ENCODE measurements around the gene SMARCD3.

DNA sequence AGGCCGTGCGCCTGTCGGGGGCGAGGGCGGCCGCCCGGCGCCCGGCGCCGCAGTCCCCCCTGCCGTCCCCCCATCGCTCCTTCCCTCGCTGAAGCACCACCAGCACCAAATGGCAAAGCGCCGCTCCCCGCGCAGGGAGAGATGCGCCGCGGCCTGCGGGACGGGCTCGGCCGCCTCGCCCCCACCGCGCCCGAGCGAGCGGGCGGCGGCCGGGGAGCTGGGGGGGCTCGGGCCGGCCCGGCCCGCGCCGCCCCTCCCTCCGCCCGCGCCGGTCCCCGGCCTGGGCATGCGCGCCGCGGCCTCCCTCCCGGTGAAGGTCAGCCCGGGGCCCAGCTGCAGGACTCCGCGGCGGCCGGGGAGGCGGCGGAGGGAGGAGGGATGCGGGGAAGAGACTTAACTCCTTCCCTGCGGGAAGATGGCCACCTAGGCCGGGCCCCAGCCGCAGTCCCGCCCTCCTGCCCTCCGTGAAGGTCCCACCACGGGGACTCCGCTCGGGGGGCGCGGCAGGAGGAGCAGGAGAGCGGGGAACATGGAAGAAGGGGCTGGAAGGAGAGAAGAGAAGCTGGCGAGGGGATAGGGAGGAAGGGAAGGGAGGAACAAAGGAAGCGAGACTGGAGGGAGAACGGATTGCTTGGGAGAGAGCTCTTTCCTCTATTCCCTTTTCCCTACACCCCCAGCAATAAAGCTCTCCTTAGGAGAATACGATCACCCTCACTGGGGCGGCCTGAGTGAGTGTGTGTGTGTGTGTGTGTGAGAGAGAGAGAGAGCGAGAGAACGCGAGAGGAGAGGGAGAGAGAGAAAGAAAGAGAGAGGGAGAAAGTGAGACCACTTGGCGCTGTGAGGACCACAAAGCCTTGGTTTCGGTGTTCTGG lies 3.4 kb upstream of the SMARCD3 start:
- TF ChIP-seq TRIM24 (CRISPR knock-in tag; IDR thresholded peaks at IDR 0.05) = no peak
- no peak for TF ChIP-seq ZNF672 (CRISPR knock-in tag; IDR thresholded peaks at IDR 0.05)
- TF ChIP-seq, protein P1, sequence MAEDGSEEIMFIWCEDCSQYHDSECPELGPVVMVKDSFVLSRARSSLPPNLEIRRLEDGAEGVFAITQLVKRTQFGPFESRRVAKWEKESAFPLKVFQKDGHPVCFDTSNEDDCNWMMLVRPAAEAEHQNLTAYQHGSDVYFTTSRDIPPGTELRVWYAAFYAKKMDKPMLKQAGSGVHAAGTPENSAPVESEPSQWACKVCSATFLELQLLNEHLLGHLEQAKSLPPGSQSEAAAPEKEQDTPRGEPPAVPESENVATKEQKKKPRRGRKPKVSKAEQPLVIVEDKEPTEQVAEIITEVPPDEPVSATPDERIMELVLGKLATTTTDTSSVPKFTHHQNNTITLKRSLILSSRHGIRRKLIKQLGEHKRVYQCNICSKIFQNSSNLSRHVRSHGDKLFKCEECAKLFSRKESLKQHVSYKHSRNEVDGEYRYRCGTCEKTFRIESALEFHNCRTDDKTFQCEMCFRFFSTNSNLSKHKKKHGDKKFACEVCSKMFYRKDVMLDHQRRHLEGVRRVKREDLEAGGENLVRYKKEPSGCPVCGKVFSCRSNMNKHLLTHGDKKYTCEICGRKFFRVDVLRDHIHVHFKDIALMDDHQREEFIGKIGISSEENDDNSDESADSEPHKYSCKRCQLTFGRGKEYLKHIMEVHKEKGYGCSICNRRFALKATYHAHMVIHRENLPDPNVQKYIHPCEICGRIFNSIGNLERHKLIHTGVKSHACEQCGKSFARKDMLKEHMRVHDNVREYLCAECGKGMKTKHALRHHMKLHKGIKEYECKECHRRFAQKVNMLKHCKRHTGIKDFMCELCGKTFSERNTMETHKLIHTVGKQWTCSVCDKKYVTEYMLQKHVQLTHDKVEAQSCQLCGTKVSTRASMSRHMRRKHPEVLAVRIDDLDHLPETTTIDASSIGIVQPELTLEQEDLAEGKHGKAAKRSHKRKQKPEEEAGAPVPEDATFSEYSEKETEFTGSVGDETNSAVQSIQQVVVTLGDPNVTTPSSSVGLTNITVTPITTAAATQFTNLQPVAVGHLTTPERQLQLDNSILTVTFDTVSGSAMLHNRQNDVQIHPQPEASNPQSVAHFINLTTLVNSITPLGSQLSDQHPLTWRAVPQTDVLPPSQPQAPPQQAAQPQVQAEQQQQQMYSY (CRISPR knock-in tag; IDR thresholded peaks at IDR 0.05) = no peak
- TF ChIP-seq, protein P2, sequence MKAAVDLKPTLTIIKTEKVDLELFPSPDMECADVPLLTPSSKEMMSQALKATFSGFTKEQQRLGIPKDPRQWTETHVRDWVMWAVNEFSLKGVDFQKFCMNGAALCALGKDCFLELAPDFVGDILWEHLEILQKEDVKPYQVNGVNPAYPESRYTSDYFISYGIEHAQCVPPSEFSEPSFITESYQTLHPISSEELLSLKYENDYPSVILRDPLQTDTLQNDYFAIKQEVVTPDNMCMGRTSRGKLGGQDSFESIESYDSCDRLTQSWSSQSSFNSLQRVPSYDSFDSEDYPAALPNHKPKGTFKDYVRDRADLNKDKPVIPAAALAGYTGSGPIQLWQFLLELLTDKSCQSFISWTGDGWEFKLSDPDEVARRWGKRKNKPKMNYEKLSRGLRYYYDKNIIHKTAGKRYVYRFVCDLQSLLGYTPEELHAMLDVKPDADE (CRISPR knock-in tag; IDR thresholded peaks at IDR 0.05) = no peak
- TF ChIP-seq MYNN (CRISPR knock-in tag; IDR thresholded peaks at IDR 0.05; ENCODE audit: low read depth) = no peak

Data from HepG2 (cell line).